ENCODE measurements around the gene BAZ2B. TPM values are rescaled to one million over a fixed set of nuclear protein-coding genes. Genes with fewer than 3 reads are reported as not detected.

Gene BAZ2B
- total RNA-seq, 2 donors from 2014 or later = 16.8 to 19.7 TPM

DNA sequence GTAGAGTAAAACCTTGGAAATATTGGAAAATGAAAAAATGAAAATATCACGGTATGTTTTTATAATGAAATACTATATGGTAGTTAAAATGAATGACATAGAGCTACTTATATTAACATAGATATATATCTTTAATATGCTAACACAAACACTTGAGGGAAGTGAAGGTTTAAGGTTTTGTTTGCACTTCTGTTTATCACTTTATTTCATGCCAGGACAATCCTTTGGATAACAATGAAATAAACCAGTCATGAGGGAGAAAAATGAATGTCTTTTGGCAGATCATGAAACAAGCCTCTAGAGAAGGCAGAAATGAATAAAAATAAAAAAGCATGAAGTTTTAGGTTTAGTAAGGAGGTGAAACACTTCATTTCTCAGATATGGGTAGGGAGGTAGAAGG is 89.9 kb downstream of the BAZ2B start:
- H3K36me3 Mint-ChIP-seq (ENCODE audit: insufficient read depth in 2 of 2) = no peaks in the 10 kb centered on the region
- H3K4me3 Mint-ChIP-seq = no peak overlapping the region
- H3K27me3 Mint-ChIP-seq (ENCODE audit: low read depth) = no peaks in the 10 kb centered on the region
- H3K4me1 Mint-ChIP-seq (ENCODE audit: low read depth) = no peaks in the 10 kb centered on the region
- no peak overlapping the region for H3K27ac Mint-ChIP-seq
- H3K9me3 Mint-ChIP-seq = no peaks in the 10 kb centered on the region
- DNase-seq (no peak), ATAC-seq (replicated peaks in 1 of 2) (no peak)

DNA sequence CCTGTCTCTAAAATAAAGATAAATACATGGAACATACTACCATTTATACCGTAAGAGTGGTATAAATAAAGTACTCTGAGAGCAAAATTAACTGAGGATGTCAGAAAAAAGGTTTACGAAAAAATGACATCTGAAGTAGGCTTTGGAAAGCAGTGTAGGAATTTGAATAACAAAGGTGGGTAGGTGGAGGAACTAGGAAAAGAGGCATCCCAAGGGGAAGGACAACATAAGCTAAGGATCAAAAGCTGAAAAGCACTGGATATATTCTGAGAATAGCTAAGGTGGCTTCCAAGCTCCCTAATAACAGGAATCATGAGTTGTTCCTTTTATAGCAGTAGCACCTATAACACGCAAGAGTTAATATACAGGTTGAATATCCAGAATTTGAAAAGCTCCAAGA is 91.3 kb downstream of the BAZ2B start:
- no peaks in the 10 kb centered on the region for H3K9me3 Mint-ChIP-seq
- H3K4me3 Mint-ChIP-seq = no peak overlapping the region
- H3K27ac Mint-ChIP-seq = no peak overlapping the region
- no peaks in the 10 kb centered on the region for H3K36me3 Mint-ChIP-seq (ENCODE audit: insufficient read depth in 2 of 2)
- no peaks in the 10 kb centered on the region for H3K27me3 Mint-ChIP-seq (ENCODE audit: low read depth)
- H3K4me1 Mint-ChIP-seq (ENCODE audit: low read depth) = no peaks in the 10 kb centered on the region
- ATAC-seq (replicated peaks in 1 of 2) (no peak), DNase-seq (no peak)

DNA sequence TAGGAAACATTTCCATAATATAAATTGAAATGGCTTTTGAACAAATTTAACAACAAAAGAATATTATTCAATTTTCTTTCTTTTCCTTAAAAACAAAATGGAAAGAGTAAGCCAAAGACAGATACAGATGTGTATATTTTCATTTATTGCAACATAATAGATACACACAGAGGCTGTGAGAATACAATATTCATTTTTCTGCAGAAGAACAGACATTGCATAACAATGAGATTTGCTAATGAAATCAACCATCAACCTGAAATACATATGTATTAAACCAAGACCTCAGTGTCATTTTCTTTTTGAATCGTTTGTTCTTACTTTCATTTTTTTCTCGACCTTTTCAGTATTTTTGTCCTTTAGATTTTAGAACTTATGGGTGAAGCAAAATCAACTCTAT is 95.1 kb downstream of the BAZ2B start:
- Mint-ChIP-seq H3K36me3 (ENCODE audit: insufficient read depth in 2 of 2) (peaks cover 0 to 2% of the 10 kb centered on the region in 2 donors), H3K4me1 (ENCODE audit: low read depth) (no peaks in the 10 kb centered on the region)
- no peak for ATAC-seq (replicated peaks in 1 of 2)

GRCh38 chr2:159518321-159519005 is 97.9 kb downstream of the BAZ2B start:
- Mint-ChIP-seq H3K36me3 (ENCODE audit: insufficient read depth in 2 of 2) (peaks cover 0 to 2% of the 10 kb centered on the region in 2 donors), H3K27ac (no peak overlapping the region), H3K4me3 (no peak overlapping the region), H3K27me3 (ENCODE audit: low read depth) (no peaks in the 10 kb centered on the region), H3K9me3 (no peaks in the 10 kb centered on the region), H3K4me1 (ENCODE audit: low read depth) (peaks cover 19% of the 10 kb centered on the region)
- ATAC-seq (replicated peaks in 1 of 2) (no peak), DNase-seq (no peak)

More for the DNA sequence above, 95.1 kb downstream of the BAZ2B start:
- H3K27ac Mint-ChIP-seq = no peak overlapping the region
- no peaks in the 10 kb centered on the region for H3K9me3 Mint-ChIP-seq
- no peak for DNase-seq
- no peaks in the 10 kb centered on the region for H3K27me3 Mint-ChIP-seq (ENCODE audit: low read depth)
- no peak overlapping the region for H3K4me3 Mint-ChIP-seq

- Mint-ChIP-seq H3K4me1 (ENCODE audit: low read depth) (peaks cover 23% of the 10 kb centered on the region), H3K36me3 (ENCODE audit: insufficient read depth in 2 of 2) (peaks cover 0 to 2% of the 10 kb centered on the region in 2 donors), H3K27ac (peak overlapping the region; percentile 99), H3K4me3 (peak overlapping the region; percentile 70 to 84), H3K27me3 (ENCODE audit: low read depth) (no peaks in the 10 kb centered on the region), H3K9me3 (no peaks in the 10 kb centered on the region)
- ATAC-seq (replicated peaks in 1 of 2) = peak; percentile 91 to 94
- peak in 1 of 2 donors; percentile 11 for DNase-seq
These were observed 100.0 kb downstream of the BAZ2B start for GRCh38 chr2:159516241-159516758.

- peak overlapping the region; percentile 95 for H3K27ac Mint-ChIP-seq
- no peaks in the 10 kb centered on the region for H3K27me3 Mint-ChIP-seq (ENCODE audit: low read depth)
- peaks cover 23% of the 10 kb centered on the region for H3K4me1 Mint-ChIP-seq (ENCODE audit: low read depth)
These were observed 100.9 kb downstream of the BAZ2B start for GRCh38 chr2:159515441-159515840.

GRCh38 chr2:159513745-159514144 is 102.6 kb downstream of the BAZ2B start:
- Mint-ChIP-seq H3K4me1 (ENCODE audit: low read depth) (peaks cover 23% of the 10 kb centered on the region), H3K4me3 (peak overlapping the region; percentile 1 to 25), H3K9me3 (no peaks in the 10 kb centered on the region), H3K27ac (peak overlapping the region; percentile 9), H3K36me3 (ENCODE audit: insufficient read depth in 2 of 2) (peaks cover 0 to 2% of the 10 kb centered on the region in 2 donors), H3K27me3 (ENCODE audit: low read depth) (no peaks in the 10 kb centered on the region)
- no peak for ATAC-seq (replicated peaks in 1 of 2)
- DNase-seq = no peak

More at GRCh38 chr2:159515441-159515840, 100.9 kb downstream of the BAZ2B start:
- Mint-ChIP-seq H3K4me3 (peak overlapping the region; percentile 84 to 93), H3K36me3 (ENCODE audit: insufficient read depth in 2 of 2) (peaks cover 0 to 2% of the 10 kb centered on the region in 2 donors), H3K9me3 (no peaks in the 10 kb centered on the region)
- DNase-seq = no peak
- ATAC-seq (replicated peaks in 1 of 2) = no peak

- Mint-ChIP-seq H3K4me1 (ENCODE audit: low read depth) (peaks cover 25% of the 10 kb centered on the region), H3K27ac (no peak overlapping the region), H3K36me3 (ENCODE audit: insufficient read depth in 2 of 2) (no peaks in the 10 kb centered on the region), H3K27me3 (ENCODE audit: low read depth) (no peaks in the 10 kb centered on the region), H3K4me3 (no peak overlapping the region), H3K9me3 (peaks cover 0 to 2% of the 10 kb centered on the region in 2 donors)
- DNase-seq (no peak), ATAC-seq (replicated peaks in 1 of 2) (no peak)
These were observed 108.2 kb downstream of the BAZ2B start for GRCh38 chr2:159508140-159508539.

GRCh38 chr2:159506764-159507440 is 109.4 kb downstream of the BAZ2B start:
- no peak for ATAC-seq (replicated peaks in 1 of 2)
- H3K36me3 Mint-ChIP-seq (ENCODE audit: insufficient read depth in 2 of 2) = no peaks in the 10 kb centered on the region
- peaks cover 24% of the 10 kb centered on the region for H3K4me1 Mint-ChIP-seq (ENCODE audit: low read depth)
- DNase-seq = no peak
- no peaks in the 10 kb centered on the region for H3K27me3 Mint-ChIP-seq (ENCODE audit: low read depth)
- no peak overlapping the region for H3K4me3 Mint-ChIP-seq
- H3K27ac Mint-ChIP-seq = no peak overlapping the region
- H3K9me3 Mint-ChIP-seq = peaks cover 2 to 5% of the 10 kb centered on the region in 2 donors

- DNase-seq (no peak), ATAC-seq (replicated peaks in 1 of 2) (no peak)
- H3K36me3 Mint-ChIP-seq (ENCODE audit: insufficient read depth in 2 of 2) = no peaks in the 10 kb centered on the region
- no peaks in the 10 kb centered on the region for H3K27me3 Mint-ChIP-seq (ENCODE audit: low read depth)
- H3K9me3 Mint-ChIP-seq = peaks cover 3 to 6% of the 10 kb centered on the region in 2 donors
- no peak overlapping the region for H3K27ac Mint-ChIP-seq
- H3K4me3 Mint-ChIP-seq = no peak overlapping the region
- H3K4me1 Mint-ChIP-seq (ENCODE audit: low read depth) = peaks cover 24% of the 10 kb centered on the region
These were observed 110.1 kb downstream of the BAZ2B start for GRCh38 chr2:159506202-159506601.

DNA sequence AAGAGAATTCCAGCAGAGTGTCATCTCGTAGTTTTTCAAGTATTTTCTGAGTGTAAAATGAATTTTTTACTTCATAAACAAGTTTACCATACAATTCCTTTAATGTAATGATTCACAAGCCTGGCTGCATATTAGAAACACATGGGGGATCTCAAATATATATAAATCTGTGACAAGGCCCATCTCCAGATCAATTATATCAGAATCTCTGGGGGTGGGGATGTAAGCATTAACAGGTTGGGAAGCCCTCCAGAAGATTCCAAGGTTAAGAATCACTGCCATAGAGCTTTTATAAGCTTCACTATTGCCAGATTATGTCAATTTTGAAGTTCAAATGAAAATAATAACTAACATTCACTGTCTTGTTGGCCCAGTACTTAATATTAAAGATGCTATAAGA is 111.2 kb downstream of the BAZ2B start:
- Mint-ChIP-seq H3K27me3 (ENCODE audit: low read depth) (no peaks in the 10 kb centered on the region), H3K4me3 (no peak overlapping the region), H3K4me1 (ENCODE audit: low read depth) (peaks cover 24% of the 10 kb centered on the region), H3K27ac (no peak overlapping the region), H3K36me3 (ENCODE audit: insufficient read depth in 2 of 2) (no peaks in the 10 kb centered on the region), H3K9me3 (peaks cover 4 to 6% of the 10 kb centered on the region in 2 donors)
- ATAC-seq (replicated peaks in 1 of 2) (no peak), DNase-seq (no peak)

- H3K27me3 Mint-ChIP-seq (ENCODE audit: low read depth) = no peaks in the 10 kb centered on the region
- H3K36me3 Mint-ChIP-seq (ENCODE audit: insufficient read depth in 2 of 2) = no peaks in the 10 kb centered on the region
- ATAC-seq (replicated peaks in 1 of 2) = no peak
- no peak overlapping the region for H3K4me3 Mint-ChIP-seq
- peaks cover 20% of the 10 kb centered on the region for H3K4me1 Mint-ChIP-seq (ENCODE audit: low read depth)
- H3K27ac Mint-ChIP-seq = no peak overlapping the region
- no peak for DNase-seq
- peaks cover 6 to 7% of the 10 kb centered on the region in 2 donors for H3K9me3 Mint-ChIP-seq
These were observed 114.6 kb downstream of the BAZ2B start for GRCh38 chr2:159501743-159502142.

DNA sequence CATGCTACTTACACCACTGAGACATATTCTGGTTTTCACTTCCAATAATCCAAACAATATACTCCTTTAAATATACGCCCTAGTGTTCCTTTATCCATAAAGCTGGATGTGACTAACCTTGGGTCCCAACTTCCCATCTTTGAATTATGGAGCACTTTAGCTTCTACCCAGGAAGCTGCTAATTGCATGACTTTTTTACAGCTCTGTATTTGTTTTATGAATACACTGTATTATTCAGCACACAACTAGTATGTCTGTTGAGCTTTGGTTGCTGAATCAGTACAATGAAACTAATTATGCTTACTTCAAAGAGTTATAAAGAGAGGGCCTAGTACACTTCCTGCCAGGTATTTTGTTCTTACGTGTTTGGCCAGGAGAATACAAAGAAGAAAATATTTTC is 118.5 kb downstream of the BAZ2B start:
- peak in 1 of 2 donors; percentile 44 for ATAC-seq (replicated peaks in 1 of 2)
- peak overlapping the region; percentile 47 for H3K27ac Mint-ChIP-seq
- H3K27me3 Mint-ChIP-seq (ENCODE audit: low read depth) = no peaks in the 10 kb centered on the region
- H3K36me3 Mint-ChIP-seq (ENCODE audit: insufficient read depth in 2 of 2) = no peaks in the 10 kb centered on the region
- DNase-seq = no peak
- H3K4me1 Mint-ChIP-seq (ENCODE audit: low read depth) = peaks cover 13% of the 10 kb centered on the region
- H3K4me3 Mint-ChIP-seq = no peak overlapping the region
- peaks cover 2 to 7% of the 10 kb centered on the region in 2 donors for H3K9me3 Mint-ChIP-seq
